IMR-90 (cell line): ENCODE data around the gene TCFL5. TPM values are rescaled to one million over a fixed set of nuclear protein-coding genes. Genes with fewer than 3 reads are reported as not detected.

Source experiments
- ATAC-seq: fragments of 200-7000 bp; cut with Tn5 transposase; 2 replicates; pipeline ENCODE4 v1.9.1; 2020; ENCODE audit warnings: low read depth, mild to moderate bottlenecking, moderate library complexity
- BruUV-seq: library from RNA; stranded (reverse); fragments of 400-500 nt; replicated peaks from 2 replicates; lab custom pipeline; 2021; lab: Mats Ljungman, UMichigan
- CTCF ChIA-PET: fragments of 300-600 bp; formaldehyde crosslinking; extraction: SDS; loops from one replicate; lab custom pipeline; 2021; ENCODE audit warnings: antibody characterized with exemption; lab: Yijun Ruan, JAX
- POLR2A ChIA-PET: fragments of 300-600 bp; sonication (Branson Sonifier 250); formaldehyde crosslinking; loops from one replicate; lab custom pipeline; 2022; ENCODE audit warnings: antibody characterized with exemption; ENCODE audit not compliant: unreplicated experiment; lab: Charles Lee
- DNase-seq: peaks from one replicate; pipeline ENCODE4 v3.0.0; 2013
- H2AFZ ChIP-seq: replicated peaks from 2 replicates; pipeline ENCODE3; 2013; ENCODE audit warnings: low read length, mild to moderate bottlenecking; ENCODE audit not compliant: poor library complexity
- H2AK5ac ChIP-seq: 2 replicates; pipeline ENCODE4 v1.6.1; 2013; ENCODE audit warnings: low read depth, low read length, inconsistent platforms
- H2AK9ac ChIP-seq: replicated peaks from 2 replicates; pipeline ENCODE3; 2013; ENCODE audit warnings: mild to moderate bottlenecking, low read depth, low read length, moderate library complexity; ENCODE audit not compliant: poor library complexity
- H2BK120ac ChIP-seq: 2 replicates; pipeline ENCODE4 v1.6.1; 2013; ENCODE audit warnings: low read depth, low read length, inconsistent platforms
- H2BK15ac ChIP-seq: 3 replicates; pipeline ENCODE4 v1.6.1; 2013; ENCODE audit warnings: low read depth, low read length, inconsistent platforms
- H2BK20ac ChIP-seq: 2 replicates; pipeline ENCODE4 v1.6.1; 2013; ENCODE audit warnings: low read depth, mild to moderate bottlenecking, inconsistent platforms, low read length, moderate library complexity
- H2BK5ac ChIP-seq: 2 replicates; pipeline ENCODE4 v1.6.1; 2013; ENCODE audit warnings: mild to moderate bottlenecking, low read depth, low read length, inconsistent platforms; ENCODE audit not compliant: poor library complexity, severe bottlenecking
- H3K14ac ChIP-seq: replicated peaks from 2 replicates; pipeline ENCODE4 v1.6.1; 2013; ENCODE audit warnings: low read depth, low read length, inconsistent platforms
- H3K18ac ChIP-seq: 2 replicates; pipeline ENCODE4 v1.6.1; 2013; ENCODE audit warnings: low read depth, low read length, control low read depth
- H3K23ac ChIP-seq: 2 replicates; pipeline ENCODE4 v1.6.1; 2013; ENCODE audit warnings: low read depth, low read length, inconsistent platforms
- H3K27ac ChIP-seq: 2 replicates; pipeline ENCODE4 v1.5.1; 2013; ENCODE audit warnings: mild to moderate bottlenecking, control low read depth, low read length; ENCODE audit not compliant: insufficient read depth
- H3K27me3 ChIP-seq: 2 replicates; pipeline ENCODE4 v1.6.1; 2013; ENCODE audit warnings: low read length; ENCODE audit not compliant: control insufficient read depth, insufficient read depth
- H3K36me3 ChIP-seq: 2 replicates; pipeline ENCODE4 v1.6.1; 2013; ENCODE audit warnings: low read length, mixed read lengths; ENCODE audit not compliant: control insufficient read depth, insufficient read depth
- H3K4ac ChIP-seq: 2 replicates; pipeline ENCODE4 v1.6.1; 2013; ENCODE audit warnings: low read depth, low read length, inconsistent platforms
- H3K4me1 ChIP-seq: 2 replicates; pipeline ENCODE4 v1.6.1; 2013; ENCODE audit warnings: low read length, mixed read lengths; ENCODE audit not compliant: control insufficient read depth, insufficient read depth
- H3K4me2 ChIP-seq: 2 replicates; pipeline ENCODE4 v1.6.1; 2013; ENCODE audit warnings: low read depth, mild to moderate bottlenecking, control low read depth, low read length, moderate library complexity
- H3K4me3 ChIP-seq: 2 replicates; pipeline ENCODE4 v1.5.1; 2013; ENCODE audit warnings: low read depth, mild to moderate bottlenecking, control low read depth, low read length, moderate library complexity; ENCODE audit not compliant: insufficient read depth
- H3K56ac ChIP-seq: 2 replicates; pipeline ENCODE4 v1.6.1; 2013; ENCODE audit warnings: low read length, inconsistent platforms; ENCODE audit not compliant: insufficient read depth; ENCODE audit errors: extremely low read depth
- H3K79me1 ChIP-seq, 2 experiments: 2 replicates each; pipeline ENCODE4 v1.6.1; 2013; ENCODE audit warnings: low read length in 2 of 2, inconsistent platforms in 1 of 2, low read depth in 1 of 2
- H3K9ac ChIP-seq: 2 replicates; pipeline ENCODE4 v1.6.1; 2013; ENCODE audit warnings: low read depth, low read length, control low read depth
- H3K9me1 ChIP-seq: 2 replicates; pipeline ENCODE4 v1.6.1; 2013; ENCODE audit warnings: low read length, inconsistent platforms; ENCODE audit not compliant: insufficient read depth
- H3K9me3 ChIP-seq: 2 replicates; pipeline ENCODE4 v1.6.1; 2013; ENCODE audit warnings: low read length; ENCODE audit not compliant: control insufficient read depth, insufficient read depth
- H4K20me1 ChIP-seq: 2 replicates; pipeline ENCODE4 v1.6.1; 2013; ENCODE audit warnings: low read length, inconsistent platforms; ENCODE audit not compliant: insufficient read depth
- H4K5ac ChIP-seq: 2 replicates; pipeline ENCODE4 v1.6.1; 2013; ENCODE audit warnings: mild to moderate bottlenecking, low read depth, low read length, control low read depth
- H4K8ac ChIP-seq, 2 experiments: 2 replicates each; pipeline ENCODE4 v1.6.1; 2013; ENCODE audit warnings: low read depth in 2 of 2, low read length in 2 of 2, control low read depth in 1 of 2, inconsistent platforms in 1 of 2
- H4K91ac ChIP-seq: 2 replicates; pipeline ENCODE4 v1.6.1; 2013; ENCODE audit warnings: low read depth, low read length, inconsistent platforms; ENCODE audit not compliant: insufficient read depth
- BHLHE40 ChIP-seq: fragments of 150-350 bp; IDR thresholded peaks from 2 replicates; pipeline ENCODE4 v1.6.1; 2016; ENCODE audit warnings: mild to moderate bottlenecking, low read depth, low read length
- CTCF ChIP-seq: conservative IDR thresholded peaks from 2 replicates; pipeline ENCODE4 v1.5.1; 2012; ENCODE audit warnings: mild to moderate bottlenecking, low read depth, low read length, improper control_type of control experiment
- FOS ChIP-seq: fragments of 150-350 bp; IDR thresholded peaks from 2 replicates; pipeline ENCODE4 v1.6.1; 2016; ENCODE audit warnings: low read depth, low read length
- MAFK ChIP-seq: IDR thresholded peaks from 2 replicates; pipeline ENCODE4 v1.6.1; 2012; ENCODE audit warnings: low read depth, low read length, improper control_type of control experiment
- POLR2A ChIP-seq: IDR thresholded peaks from 2 replicates; pipeline ENCODE4 v1.6.1; 2012; ENCODE audit warnings: mild to moderate bottlenecking, low read depth, low read length
- RCOR1 ChIP-seq: IDR thresholded peaks from 2 replicates; pipeline ENCODE4 v1.6.1; 2012; ENCODE audit warnings: mild to moderate bottlenecking, low read length, improper control_type of control experiment; ENCODE audit not compliant: insufficient replicate concordance
- SMC3 ChIP-seq: fragments of 150-350 bp; IDR thresholded peaks from 2 replicates; pipeline ENCODE4 v1.6.1; 2016; ENCODE audit warnings: low read depth, mild to moderate bottlenecking, antibody characterized with exemption, low read length, moderate library complexity
- WGBS, 2 experiments: methylation state at CpG; one replicate each; pipeline versions ENCODE4 v1.1.5 to v1.1.7; 2013; ENCODE audit warnings: missing lambda C conversion rate in 2 of 2; ENCODE audit not compliant: insufficient read length in 1 of 2; ENCODE audit errors: extremely low coverage in 2 of 2; 5-methylcytosine and 5-hydroxymethylcytosine counted together
- dilution Hi-C: fragments of 300-500 bp; cut with HindIII; formaldehyde crosslinking; loops from one replicate; pipeline ENCODE4 v1.14.3; 2018; ENCODE audit warnings: low sequenced_read_pairs; ENCODE audit not compliant: unreplicated experiment
- in situ Hi-C: fragments of 300-500 bp; cut with MboI; formaldehyde crosslinking; loops from 3 replicates; pipeline ENCODE4 v1.14.3; 2019; ENCODE audit warnings: low sequenced_read_pairs, inconsistent platforms, mixed read lengths
- intact Hi-C: fragments of 100-400 bp; cut with micrococcal nuclease; formaldehyde crosslinking; loops from 2 replicates; pipeline ENCODE4 v1.10.0; 2022
- polyA plus RNA-seq, 3 experiments: library from polyadenylated mRNA; depleted of rRNA; stranded (reverse); fragments of >200 nt; gene quantifications; 2 replicates each; pipeline ENCODE4 v1.2.3, GENCODE V29; 2012; ENCODE audit warnings: low replicate concordance in 1 of 3
- total RNA-seq: library from RNA; depleted of rRNA; stranded (reverse); fragments of >200 nt; gene quantifications from 2 replicates; pipeline ENCODE4 v1.2.3, GENCODE V29; 2012

The TCFL5 gene
- total and polyA plus RNA-seq, 2 of the 4 experiments (the other 2 are of a cell fraction): 6.0 to 8.2 TPM

GRCh38 chr20:62873280-62873679 is 11.7 kb upstream of the TCFL5 start:
- H2BK15ac ChIP-seq: no peak overlapping the region
- no peak for DNase-seq
- no peak overlapping the region for H3K9ac ChIP-seq
- no peak overlapping the region for H3K27ac ChIP-seq
- H3K27me3 ChIP-seq: 0 out of 2 replicates have a peak, but pooled peaks cover 2% of the 10 kb centered on the region
- H2AK5ac ChIP-seq: no peak overlapping the region
- TF ChIP-seq CTCF (no peak), RCOR1 (no peak), SMC3 (no peak), POLR2A (no peak), FOS (no peak), MAFK (no peak), BHLHE40 (no peak)
- H3K56ac ChIP-seq: no peak overlapping the region
- no peak overlapping the region for H3K4me3 ChIP-seq
- no peak overlapping the region for H4K5ac ChIP-seq
- WGBS, 2 experiments: no CpG with 5 or more reads among the region's 7 CpGs
- ATAC-seq: no peak
- in situ Hi-C loops: loop anchor here (10.0 kb wide), 1 partner anchor 142 kb away; no protein-coding TSS in a partner anchor
- intact Hi-C loops: loop anchor here (1.0 kb wide), 1 partner anchor 136 kb away; no protein-coding TSS in a partner anchor
- H2AFZ ChIP-seq: no peak overlapping the region
- H3K14ac ChIP-seq: no peak overlapping the region
- H2BK120ac ChIP-seq: no peak overlapping the region
- BruUV-seq: no TSS peak
- H3K79me1 ChIP-seq: no peaks in the 10 kb centered on the region
- ChIA-PET POLR2A (no interaction called here), CTCF (interaction anchor here (1.3 kb wide), 1 partner anchor 21 kb away, joined by 3 read pairs; no protein-coding TSS in a partner anchor)
- dilution Hi-C loops: no loop called here
- no peak overlapping the region for H2BK20ac ChIP-seq
- H3K9me3 ChIP-seq: no peaks in the 10 kb centered on the region
- no peak overlapping the region for H3K23ac ChIP-seq
- no peak overlapping the region for H4K8ac ChIP-seq
- H3K4me1 ChIP-seq: peaks cover 7% of the 10 kb centered on the region; the same call in 1 of the 2 replicates
- no peak overlapping the region for H4K91ac ChIP-seq
- H3K36me3 ChIP-seq: no peaks in the 10 kb centered on the region
- H2BK5ac ChIP-seq: no peak overlapping the region
- H3K18ac ChIP-seq: no peak overlapping the region
- H3K9me1 ChIP-seq: no peaks in the 10 kb centered on the region; the same call in 1 of the 2 replicates
- H3K4me2 ChIP-seq: no peak overlapping the region
- no peaks in the 10 kb centered on the region for H4K20me1 ChIP-seq
- no peak overlapping the region for H3K4ac ChIP-seq
- no peak overlapping the region for H2AK9ac ChIP-seq
